H1 (cell line): Measurements from ENCODE around the gene GRIA3. TPM values are rescaled to one million over a fixed set of nuclear protein-coding genes. Genes with fewer than 3 reads are reported as not detected.
A peak's percentile ranks its signal among the peaks of the same experiment; 100 is the strongest.

ENCODE experiments used
- CTCF ChIA-PET: fragments of 300-600 bp; sonication (Branson Sonifier 250); formaldehyde crosslinking; loops from one replicate; lab custom pipeline; 2021; ENCODE audit not compliant: partially characterized antibody; lab: Charles Lee
- POLR2A ChIA-PET: fragments of 300-600 bp; sonication (Branson Sonifier 250); formaldehyde crosslinking; loops from one replicate; lab custom pipeline; 2021; ENCODE audit warnings: inconsistent platforms; ENCODE audit not compliant: partially characterized antibody; lab: Charles Lee
- DNase-seq, 2 experiments: peaks; one replicate each; pipeline versions ENCODE4 v3.0.0 to v3.0.0-alpha.2; 2010 to 2022; ENCODE audit warnings: low spot score in 2 of 2, low read depth in 1 of 2, mixed read lengths in 1 of 2
- FAIRE-seq: peaks from 2 replicates; lab custom pipeline; 2011; peaks lifted over from hg19 to GRCh38; lab: Jason Lieb, UNC
- H2AFZ ChIP-seq: 2 replicates; pipeline ENCODE4 v1.8.1; 2012; ENCODE audit warnings: low read length, inconsistent platforms
- H2AK5ac ChIP-seq: 2 replicates; pipeline ENCODE4 v1.6.1; 2013; ENCODE audit warnings: low read depth, low read length
- H2BK120ac ChIP-seq: replicated peaks from 2 replicates; pipeline ENCODE3; 2013; ENCODE audit warnings: low read depth, low read length, inconsistent platforms
- H2BK12ac ChIP-seq: 2 replicates; pipeline ENCODE4 v1.6.1; 2013; ENCODE audit warnings: low read depth, low read length
- H2BK15ac ChIP-seq: 2 replicates; pipeline ENCODE4 v1.6.1; 2013; ENCODE audit warnings: low read length
- H2BK20ac ChIP-seq: 2 replicates; pipeline ENCODE4 v1.6.1; 2013; ENCODE audit warnings: low read length
- H2BK5ac ChIP-seq: 2 replicates; pipeline ENCODE4 v1.6.1; 2013; ENCODE audit warnings: low read depth, low read length
- H3K14ac ChIP-seq: 2 replicates; pipeline ENCODE4 v1.6.1; 2013; ENCODE audit warnings: inconsistent platforms; ENCODE audit not compliant: insufficient read length
- H3K18ac ChIP-seq: 2 replicates; pipeline ENCODE4 v1.6.1; 2013; ENCODE audit warnings: low read length; ENCODE audit errors: extremely low read depth
- H3K23ac ChIP-seq: 2 replicates; pipeline ENCODE4 v1.6.1; 2013; ENCODE audit warnings: inconsistent platforms; ENCODE audit not compliant: insufficient read length
- H3K23me2 ChIP-seq: 2 replicates; pipeline ENCODE4 v1.6.1; 2013; ENCODE audit warnings: low read depth, low read length
- H3K27ac ChIP-seq: 2 replicates; pipeline ENCODE4 v1.6.1; 2011; ENCODE audit warnings: low read depth, low read length, inconsistent platforms
- H3K27me3 ChIP-seq, 4 experiments: replicated peaks in 1 of 4; 1 replicate in 1 of 4; 2 replicates in 3 of 4; pipeline versions ENCODE4 v1.6.1 to v1.8.1; 2011 to 2013; ENCODE audit warnings: low read length in 3 of 4, mild to moderate bottlenecking in 3 of 4, inconsistent platforms in 2 of 4, mixed read lengths in 2 of 4, moderate library complexity in 1 of 4; ENCODE audit not compliant: control insufficient read depth in 3 of 4, insufficient read depth in 3 of 4; ENCODE audit errors: extremely low read depth in 1 of 4
- H3K36me3 ChIP-seq, 4 experiments: 2 replicates each; pipeline versions ENCODE4 v1.6.1 to v1.8.1; 2011 to 2013; ENCODE audit warnings: mild to moderate bottlenecking in 4 of 4, low read length in 3 of 4, moderate library complexity in 2 of 4, control low read depth in 1 of 4, inconsistent platforms in 1 of 4; ENCODE audit not compliant: insufficient read depth in 4 of 4, control insufficient read depth in 2 of 4
- H3K4ac ChIP-seq: replicated peaks from 2 replicates; pipeline ENCODE3; 2013; ENCODE audit warnings: low read length, low read depth, mixed read lengths, inconsistent platforms; ENCODE audit not compliant: insufficient read length
- H3K4me1 ChIP-seq, 4 experiments: replicated peaks in 1 of 4; 1 replicate in 1 of 4; 2 replicates in 3 of 4; pipeline versions ENCODE4 v1.6.1 to v1.8.1; 2011 to 2013; ENCODE audit warnings: low read length in 3 of 4, inconsistent platforms in 2 of 4, mixed read lengths in 1 of 4; ENCODE audit not compliant: insufficient read depth in 4 of 4, control insufficient read depth in 3 of 4
- H3K4me2 ChIP-seq, 2 experiments: 2 replicates each; pipeline versions ENCODE4 v1.6.1 to v1.8.1; 2011 to 2013; ENCODE audit warnings: low read depth in 2 of 2, low read length in 2 of 2, control low read depth in 1 of 2, inconsistent platforms in 1 of 2, mild to moderate bottlenecking in 1 of 2; ENCODE audit not compliant: insufficient read depth in 1 of 2
- H3K4me3 ChIP-seq, 4 experiments: fragments of 200-600, 300-600 bp in 1 of 4; sonication (generic), shearing (Covaris generic), sonication (Bioruptor Twin) in 1 of 4; 2 replicates each; pipeline versions ENCODE4 v1.5.1 to v1.8.1; 2011 to 2016; ENCODE audit warnings: low read length in 4 of 4, low read depth in 3 of 4, control low read depth in 2 of 4, inconsistent platforms in 2 of 4, mild to moderate bottlenecking in 2 of 4, mixed read lengths in 1 of 4, moderate library complexity in 1 of 4; ENCODE audit not compliant: insufficient read depth in 2 of 4; ENCODE audit errors: extremely low read depth in 1 of 4
- H3K56ac ChIP-seq: replicated peaks from 2 replicates; pipeline ENCODE3; 2013; ENCODE audit warnings: low read depth, mild to moderate bottlenecking, mixed read lengths, low read length, inconsistent platforms; ENCODE audit not compliant: insufficient read length
- H3K79me1 ChIP-seq: 2 replicates; pipeline ENCODE4 v1.6.1; 2013; ENCODE audit warnings: low read depth, low read length, control low read depth
- H3K79me2 ChIP-seq, 2 experiments: 2 replicates each; pipeline versions ENCODE4 v1.6.1 to v1.8.1; 2012 to 2013; ENCODE audit warnings: low read length in 2 of 2, mild to moderate bottlenecking in 2 of 2, inconsistent platforms in 1 of 2; ENCODE audit not compliant: insufficient read depth in 2 of 2, control insufficient read depth in 1 of 2
- H3K9ac ChIP-seq, 4 experiments: replicated peaks in 1 of 4; 1 replicate in 1 of 4; 2 replicates in 3 of 4; pipeline versions ENCODE4 v1.6.1 to v1.8.1; 2011 to 2013; ENCODE audit warnings: low read depth in 3 of 4, low read length in 3 of 4, control low read depth in 2 of 4, mild to moderate bottlenecking in 2 of 4, moderate library complexity in 2 of 4, inconsistent platforms in 1 of 4; ENCODE audit errors: extremely low read depth in 1 of 4
- H3K9me3 ChIP-seq, 2 experiments: 2 replicates each; pipeline versions ENCODE4 v1.6.1 to v1.8.1; 2012 to 2013; ENCODE audit warnings: mild to moderate bottlenecking in 2 of 2, moderate library complexity in 2 of 2, control low read depth in 1 of 2, inconsistent platforms in 1 of 2, low read depth in 1 of 2, low read length in 1 of 2, mixed read lengths in 1 of 2; ENCODE audit not compliant: insufficient read depth in 2 of 2
- H4K20me1 ChIP-seq, 2 experiments: replicated peaks in 1 of 2; 2 replicates each; pipeline versions ENCODE3 to v1.8.1; 2011 to 2013; ENCODE audit warnings: inconsistent platforms in 2 of 2, low read length in 2 of 2, mild to moderate bottlenecking in 1 of 2; ENCODE audit not compliant: insufficient read depth in 2 of 2, control insufficient read depth in 1 of 2
- H4K5ac ChIP-seq: 2 replicates; pipeline ENCODE4 v1.6.1; 2013; ENCODE audit warnings: low read length, low read depth, mixed read lengths, inconsistent platforms; ENCODE audit not compliant: insufficient read length
- H4K8ac ChIP-seq: 2 replicates; pipeline ENCODE4 v1.8.0; 2013; ENCODE audit warnings: mild to moderate bottlenecking, moderate library complexity, low read length, inconsistent platforms; ENCODE audit not compliant: insufficient read depth; ENCODE audit errors: extremely low read depth
- H4K91ac ChIP-seq: replicated peaks from 2 replicates; pipeline ENCODE3; 2013; ENCODE audit warnings: low read length, mixed read lengths, inconsistent platforms; ENCODE audit not compliant: insufficient read length
- WGBS, 2 experiments: shearing (Covaris generic) in 1 of 2; methylation state at CpG; one replicate each; pipeline versions ENCODE4 v1.1.6 to v1.1.7; 2013 to 2015; ENCODE audit warnings: low lambda C conversion rate in 2 of 2, mixed read lengths in 2 of 2, inconsistent platforms in 1 of 2, low coverage in 1 of 2, missing lambda C conversion rate in 1 of 2; ENCODE audit not compliant: insufficient replicate concordance in 2 of 2, insufficient coverage in 1 of 2, insufficient read length in 1 of 2; ENCODE audit errors: extremely low coverage in 1 of 2, missing lambda C conversion rate in 1 of 2; 5-methylcytosine and 5-hydroxymethylcytosine counted together
- polyA plus RNA-seq, 7 experiments: library from polyadenylated mRNA; depleted of rRNA in 3 of 7; stranded (reverse) in 5 of 7; unstranded in 2 of 7; fragments of >200 nt in 5 of 7; fragments of 200-250 nt in 2 of 7; gene quantifications; 1 replicate in 5 of 7; 2 replicates in 1 of 7; 4 replicates in 1 of 7; pipeline versions ENCODE4 v1.2.1 to v1.2.3, GENCODE V29; 2011 to 2013; ENCODE audit warnings: missing spikeins in 2 of 7, mixed read lengths in 2 of 7
- total RNA-seq: library from RNA; stranded (reverse); fragmentation: NEBNext Ultra II Directional; extraction: Animal tissue kit (Norgen Biotek cat#: 25700); gene quantifications from 2 replicates; pipeline ENCODE4 v1.2.1, GENCODE V29; 2021

Gene GRIA3
- total and polyA plus RNA-seq, 2 of the 8 experiments (the other 6 are each of a cell fraction or from before 2014, with no cell fraction given): 2.6 to 3.0 TPM

- Histone ChIP-seq H2BK5ac (no peak overlapping the region), H3K4me1 (no peaks in the 10 kb centered on the region), H2AFZ (no peak overlapping the region), H3K9me3 (no peaks in the 10 kb centered on the region), H2BK12ac (no peak overlapping the region), H3K23me2 (no peaks in the 10 kb centered on the region), H3K4me2 (no peak overlapping the region), H3K27me3 (no peaks in the 10 kb centered on the region), H3K56ac (no peak overlapping the region), H3K4me3 (no peak overlapping the region), H2BK120ac (no peak overlapping the region), H3K36me3 (no peaks in the 10 kb centered on the region), H3K79me2 (no peaks in the 10 kb centered on the region), H3K4ac (no peak overlapping the region), H3K79me1 (no peaks in the 10 kb centered on the region), H3K27ac (no peak overlapping the region), H3K18ac (no peak overlapping the region), H2BK20ac (no peak overlapping the region), H4K91ac (no peak overlapping the region), H4K8ac (no peak overlapping the region), H2BK15ac (no peak overlapping the region), H3K23ac (no peak overlapping the region), H4K5ac (no peak overlapping the region), H4K20me1 (no peaks in the 10 kb centered on the region), H3K9ac (no peak overlapping the region), H3K14ac (no peak overlapping the region), H2AK5ac (no peak overlapping the region)
- FAIRE-seq: peak; percentile 7
- DNase-seq: no peak
- ChIA-PET POLR2A (no interaction called here), CTCF (interaction anchor here (0.6 kb wide), 1 partner anchor 228 kb away, joined by 3 read pairs; no protein-coding TSS in a partner anchor)
- WGBS, 2 experiments: 89% methylated on average over 1 of the region's 1 CpG; no CpG with 5 or more reads in 1 of the 2 experiments
These were observed 113.9 kb downstream of the GRIA3 start for GRCh38 chrX:123298026-123298425.
